22Rv1 (cell line): ENCODE results near the gene LGALS3BP.

Experiments
- H3K27ac ChIP-seq: fragments of 450-650 bp; 2 replicates; pipeline ENCODE4 v1.5.1; 2017
- CTCF ChIP-seq: fragments of 450-650 bp; IDR thresholded peaks from 2 replicates; pipeline ENCODE4 v1.5.1; 2017; ENCODE audit warnings: mild to moderate bottlenecking
- ZFX ChIP-seq: fragments of 450-650 bp; IDR thresholded peaks from 2 replicates; pipeline ENCODE4 v1.6.1; 2017; ENCODE audit warnings: antibody characterized with exemption, borderline replicate concordance

The LGALS3BP gene

GRCh38 chr17:78996781-78997201, 17.1 kb upstream of the LGALS3BP start:
- peak overlapping the region; percentile 61 for H3K27ac ChIP-seq
- TF ChIP-seq CTCF, result no peak
- no peak for TF ChIP-seq ZFX

GRCh38 chr17:78995761-78996451, 16.2 kb upstream of the LGALS3BP start:
- peak overlapping the region; percentile 61 for H3K27ac ChIP-seq
- TF ChIP-seq ZFX (no peak), CTCF (no peak)

GRCh38 chr17:78995022-78995760, 15.5 kb upstream of the LGALS3BP start:
- peak overlapping the region; percentile 61 for H3K27ac ChIP-seq
- no peak for TF ChIP-seq CTCF

GRCh38 chr17:78993981-78994671, 14.4 kb upstream of the LGALS3BP start:
- TF ChIP-seq CTCF, result no peak
- no peak for TF ChIP-seq ZFX

GRCh38 chr17:78993241-78993956, 13.7 kb upstream of the LGALS3BP start:
- no peak for TF ChIP-seq ZFX
- peak; percentile 87 for TF ChIP-seq CTCF
- H3K27ac ChIP-seq, result peak overlapping the region; percentile 1; the same call in 1 of the 2 replicates

More at GRCh38 chr17:78993981-78994671, 14.4 kb upstream of the LGALS3BP start:
- peak overlapping the region; percentile 1; the same call in 1 of the 2 replicates for H3K27ac ChIP-seq

- TF ChIP-seq CTCF (no peak), ZFX (no peak)
- H3K27ac ChIP-seq, result no peak overlapping the region
These were observed 13.0 kb upstream of the LGALS3BP start for GRCh38 chr17:78992542-78993212.
